RWPE1 (cell line): ENCODE results near the gene ST8SIA1.

Experiments
- CTCF ChIA-PET: fragments of 350-600 bp; sonication (Branson Sonifier 250); formaldehyde crosslinking; extraction: SDS; loops from one replicate; lab custom pipeline; 2021; lab: Yijun Ruan, JAX
- POLR2A ChIA-PET: fragments of 400-600 bp; formaldehyde crosslinking; extraction: SDS; loops from one replicate; lab custom pipeline; 2020; ENCODE audit warnings: antibody characterized with exemption; ENCODE audit not compliant: low non-redundant PET; lab: Yijun Ruan, JAX
- DNase-seq: peaks from one replicate; pipeline ENCODE4 v3.0.0; 2012; ENCODE audit warnings: low spot score
- H3K27ac ChIP-seq: fragments of 450-650 bp; 2 replicates; pipeline ENCODE4 v1.5.1; 2017
- TF ChIP-seq, protein P1 (sequence below): fragments of 450-650 bp; conservative IDR thresholded peaks from 2 replicates; pipeline ENCODE4 v1.5.1; 2017; ENCODE audit warnings: low read depth, mild to moderate bottlenecking

ST8SIA1 gene

DNA sequence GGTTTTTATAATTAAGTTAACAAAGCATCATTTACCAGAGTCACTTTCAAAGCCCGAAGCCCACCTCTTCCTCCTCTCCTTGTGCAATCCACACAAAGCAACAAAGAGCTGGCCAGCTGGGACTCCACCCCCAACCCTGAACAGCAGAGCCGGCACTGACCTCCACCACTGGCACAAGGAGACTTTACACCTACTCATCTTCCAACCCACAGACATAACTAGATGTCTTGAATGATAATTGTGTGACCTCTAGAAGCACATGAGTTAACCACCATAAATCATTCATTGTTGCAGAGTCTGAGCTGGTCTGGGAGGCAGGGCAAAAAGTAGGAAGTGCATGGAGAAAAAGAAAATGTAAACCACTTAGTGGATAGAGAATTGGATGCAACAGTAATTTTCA is 72.2 kb downstream of the ST8SIA1 start:
- no peak for DNase-seq
- CTCF ChIA-PET, result interaction anchor here (0.7 kb wide), 1 partner anchor 161 kb away, joined by 3 read pairs; no protein-coding TSS in a partner anchor
- no peak overlapping the region for H3K27ac ChIP-seq
- POLR2A ChIA-PET, result no interaction called here
- TF ChIP-seq, protein P1, sequence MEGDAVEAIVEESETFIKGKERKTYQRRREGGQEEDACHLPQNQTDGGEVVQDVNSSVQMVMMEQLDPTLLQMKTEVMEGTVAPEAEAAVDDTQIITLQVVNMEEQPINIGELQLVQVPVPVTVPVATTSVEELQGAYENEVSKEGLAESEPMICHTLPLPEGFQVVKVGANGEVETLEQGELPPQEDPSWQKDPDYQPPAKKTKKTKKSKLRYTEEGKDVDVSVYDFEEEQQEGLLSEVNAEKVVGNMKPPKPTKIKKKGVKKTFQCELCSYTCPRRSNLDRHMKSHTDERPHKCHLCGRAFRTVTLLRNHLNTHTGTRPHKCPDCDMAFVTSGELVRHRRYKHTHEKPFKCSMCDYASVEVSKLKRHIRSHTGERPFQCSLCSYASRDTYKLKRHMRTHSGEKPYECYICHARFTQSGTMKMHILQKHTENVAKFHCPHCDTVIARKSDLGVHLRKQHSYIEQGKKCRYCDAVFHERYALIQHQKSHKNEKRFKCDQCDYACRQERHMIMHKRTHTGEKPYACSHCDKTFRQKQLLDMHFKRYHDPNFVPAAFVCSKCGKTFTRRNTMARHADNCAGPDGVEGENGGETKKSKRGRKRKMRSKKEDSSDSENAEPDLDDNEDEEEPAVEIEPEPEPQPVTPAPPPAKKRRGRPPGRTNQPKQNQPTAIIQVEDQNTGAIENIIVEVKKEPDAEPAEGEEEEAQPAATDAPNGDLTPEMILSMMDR, result no peak

DNA sequence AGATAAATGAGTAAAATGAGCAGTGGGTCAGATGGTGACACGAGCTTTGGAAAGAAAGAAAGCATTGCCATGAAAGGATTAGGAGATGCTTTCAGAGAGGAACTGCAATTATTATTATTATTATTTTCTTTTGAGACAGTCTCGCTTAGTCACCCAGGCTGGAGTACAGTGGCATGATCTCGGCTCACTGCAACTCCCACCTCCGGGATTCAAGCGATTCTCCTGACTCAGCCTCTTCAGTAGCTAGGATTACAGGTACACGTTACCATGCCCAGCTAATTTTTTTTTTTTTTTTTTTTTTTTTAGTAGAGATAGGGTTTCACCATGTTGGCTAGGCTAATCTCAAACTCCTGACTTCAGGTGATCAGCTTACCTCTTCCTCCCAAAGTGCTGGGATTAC is 77.4 kb downstream of the ST8SIA1 start:
- TF ChIP-seq, protein P1, result no peak
- DNase-seq, result no peak
- no peak overlapping the region for H3K27ac ChIP-seq
- CTCF ChIA-PET, result interaction anchor here (0.6 to 1.4 kb wide), 2 partner anchors 78 to 169 kb away, joined by 4 to 8 read pairs; no protein-coding TSS in a partner anchor
- POLR2A ChIA-PET, result no interaction called here

- CTCF ChIA-PET, result interaction anchor here (1.4 kb wide), 1 partner anchor 79 kb away, joined by 8 read pairs; no protein-coding TSS in a partner anchor
- DNase-seq, result no peak
- POLR2A ChIA-PET, result no interaction called here
- no peak overlapping the region for H3K27ac ChIP-seq
- TF ChIP-seq, protein P1, result no peak
Measured at GRCh38 chr12:22256605-22257004, 77.9 kb downstream of the ST8SIA1 start.

GRCh38 chr12:22256041-22256441 is 78.5 kb downstream of the ST8SIA1 start:
- ChIA-PET POLR2A (no interaction called here), CTCF (interaction anchor here (0.6 to 1.4 kb wide), 2 partner anchors 79 to 692 kb away, joined by 4 to 8 read pairs; no protein-coding TSS in a partner anchor)
- TF ChIP-seq, protein P1, result no peak
- no peak overlapping the region for H3K27ac ChIP-seq
- DNase-seq, result no peak

DNA sequence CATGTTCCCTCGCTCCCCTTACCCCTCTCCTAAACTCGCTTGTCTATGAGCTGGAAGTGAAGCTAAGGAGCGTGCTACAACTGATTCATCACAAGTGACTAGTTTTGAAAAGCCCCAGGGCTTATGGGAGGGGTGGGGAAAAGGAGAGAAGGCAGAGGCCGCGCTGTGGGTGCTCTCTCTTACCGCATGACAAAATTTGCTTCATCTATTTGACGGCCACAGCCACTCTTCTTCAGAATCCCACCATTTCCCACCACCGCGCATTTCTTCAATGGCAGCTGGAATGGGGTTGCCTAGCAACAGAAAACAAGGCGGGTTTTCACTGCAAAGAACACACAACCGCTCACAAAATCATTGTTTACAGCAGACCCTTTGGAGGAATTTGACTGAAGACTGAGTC is 79.4 kb downstream of the ST8SIA1 start:
- POLR2A ChIA-PET, result no interaction called here
- no peak overlapping the region for H3K27ac ChIP-seq

GRCh38 chr12:22254478-22254877 is 80.0 kb downstream of the ST8SIA1 start:
- ChIA-PET POLR2A (no interaction called here), CTCF (no interaction called here)
- TF ChIP-seq, protein P1, result no peak
- DNase-seq, result no peak
- H3K27ac ChIP-seq, result no peak overlapping the region

More for the DNA sequence above, 79.4 kb downstream of the ST8SIA1 start:
- TF ChIP-seq, protein P1, result no peak
- peak; percentile 21 for DNase-seq
- CTCF ChIA-PET, result no interaction called here

- DNase-seq, result no peak
- TF ChIP-seq, protein P1, result no peak
- CTCF ChIA-PET, result no interaction called here
- POLR2A ChIA-PET, result no interaction called here
- H3K27ac ChIP-seq, result no peak overlapping the region
Measured at GRCh38 chr12:22252057-22252456, 82.5 kb downstream of the ST8SIA1 start.
